GM12874 (cell line): Measurements from ENCODE around the gene ZNF335.

Experiments used
- CTCF ChIP-seq: IDR thresholded peaks from 2 replicates; pipeline ENCODE4 v1.5.1; 2011; ENCODE audit warnings: low read depth, mild to moderate bottlenecking, control low read depth, low read length, moderate library complexity; ENCODE audit not compliant: insufficient read depth

The ZNF335 gene

GRCh38 chr20:45971675-45972499 is at the start of gene ZNF335:
Gene ZNF335, minus strand, starts transcription at chr20:45972203. Its CDS starts 793 bp downstream, at chr20:45971410.
- 0 out of 2 replicates have a peak, but pooled peaks have one; percentile 12 for TF ChIP-seq CTCF

GRCh38 chr20:46020555-46020954 is 48.6 kb upstream of the ZNF335 start:
- no peak for TF ChIP-seq CTCF

GRCh38 chr20:46018611-46019010 is 46.6 kb upstream of the ZNF335 start:
- TF ChIP-seq CTCF = no peak

GRCh38 chr20:46018112-46018511 is 46.1 kb upstream of the ZNF335 start:
- no peak for TF ChIP-seq CTCF

- TF ChIP-seq CTCF = no peak
These were observed 45.3 kb upstream of the ZNF335 start for GRCh38 chr20:46017272-46017671.

- TF ChIP-seq CTCF = no peak
These were observed 42.8 kb upstream of the ZNF335 start for GRCh38 chr20:46014517-46015396.

GRCh38 chr20:46013829-46014516 is 42.0 kb upstream of the ZNF335 start:
- TF ChIP-seq CTCF = peak; percentile 91
